Right kidney (tissue), 1 donor: Measurements from ENCODE around the gene ZNF28.
"Not testable (repeated sequence)": the region's sequence is repeated elsewhere in the genome, so short reads cannot be mapped to it uniquely, and the experiment has no call there.

Source experiments
- DNase-seq: peaks from one replicate; pipeline ENCODE4 v3.0.0-alpha.2; 2016

The ZNF28 gene

DNA sequence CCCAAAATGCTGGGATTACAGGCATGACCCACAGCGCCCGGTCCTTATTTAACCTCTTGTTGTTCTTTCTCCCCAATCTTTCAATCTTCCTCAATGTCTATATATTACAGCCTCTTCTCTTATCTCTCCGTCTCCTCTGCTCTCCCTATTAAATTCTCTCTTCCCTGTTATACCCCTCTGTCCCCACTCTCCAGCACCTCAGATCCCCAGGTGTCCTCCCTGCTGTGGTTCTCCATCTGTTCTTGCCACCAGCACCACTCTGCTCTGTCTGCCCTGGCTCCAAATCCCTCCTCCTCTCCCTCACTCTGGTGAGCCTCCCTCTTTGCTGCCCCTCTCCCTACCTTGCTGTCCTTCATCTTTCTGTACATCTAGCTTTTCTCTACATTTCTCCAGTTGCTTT, 35.9 kb downstream of the ZNF28 start:
- no peak for DNase-seq

DNA sequence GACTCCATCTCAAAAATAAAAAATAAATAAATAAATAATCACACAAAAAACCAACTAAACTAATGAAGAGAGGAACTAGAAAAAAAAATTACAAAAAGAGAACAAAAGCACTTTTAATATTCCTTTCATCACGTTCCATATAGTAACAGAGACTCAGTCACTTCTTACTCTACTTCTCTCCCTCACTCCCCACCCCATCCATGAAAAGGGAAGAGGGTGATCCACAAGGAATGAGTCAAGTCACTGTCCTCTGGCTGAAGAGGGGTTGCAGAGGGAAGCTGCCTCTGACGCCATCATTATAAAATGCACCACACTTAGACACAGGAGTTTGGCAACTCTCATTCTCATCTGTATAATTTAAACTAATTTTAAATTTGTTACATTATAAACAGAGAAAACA, 38.6 kb downstream of the ZNF28 start:
- not testable (repeated sequence) for DNase-seq

DNA sequence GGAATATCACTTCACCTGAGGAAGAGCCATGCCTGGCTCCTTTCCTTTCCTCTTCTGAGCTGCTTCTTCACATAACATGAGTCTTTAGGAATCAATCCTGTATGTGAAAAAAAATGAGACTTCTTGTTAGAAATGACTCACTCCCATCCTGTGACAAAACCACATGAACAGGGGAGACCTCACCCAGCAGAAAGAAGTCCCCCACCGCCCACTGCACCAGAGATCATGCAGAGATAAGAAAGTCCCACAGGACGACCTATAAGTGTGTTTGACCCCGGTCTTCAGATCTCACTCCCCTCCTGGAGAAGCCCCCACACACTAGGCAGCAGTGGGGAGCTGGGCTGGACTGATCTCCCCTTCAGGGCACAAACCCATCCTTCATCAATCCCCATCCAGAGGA, 42.6 kb downstream of the ZNF28 start:
- no peak for DNase-seq

GRCh38 chr19:52756447-52756846, 65.0 kb downstream of the ZNF28 start:
- DNase-seq, result not testable (repeated sequence)

DNA sequence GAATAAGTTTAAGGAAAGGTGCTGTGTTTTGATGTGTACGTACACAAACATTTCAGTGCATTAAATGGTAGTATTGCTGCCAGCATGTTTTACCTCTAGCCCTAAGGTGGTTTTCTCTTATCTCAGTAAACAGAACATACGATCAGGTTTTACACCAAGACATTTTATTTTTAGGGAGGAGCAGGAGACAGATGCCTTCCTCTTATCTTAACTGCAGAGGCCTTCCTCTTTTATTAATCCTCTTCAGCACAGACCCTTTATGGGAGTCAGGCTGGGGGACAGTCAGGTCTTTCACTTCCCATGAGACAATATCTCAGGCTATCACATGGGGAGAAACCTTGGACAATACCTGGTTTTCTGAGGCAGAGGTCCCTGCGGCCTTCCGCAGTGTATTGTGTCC, 71.7 kb downstream of the ZNF28 start:
- no peak for DNase-seq

DNA sequence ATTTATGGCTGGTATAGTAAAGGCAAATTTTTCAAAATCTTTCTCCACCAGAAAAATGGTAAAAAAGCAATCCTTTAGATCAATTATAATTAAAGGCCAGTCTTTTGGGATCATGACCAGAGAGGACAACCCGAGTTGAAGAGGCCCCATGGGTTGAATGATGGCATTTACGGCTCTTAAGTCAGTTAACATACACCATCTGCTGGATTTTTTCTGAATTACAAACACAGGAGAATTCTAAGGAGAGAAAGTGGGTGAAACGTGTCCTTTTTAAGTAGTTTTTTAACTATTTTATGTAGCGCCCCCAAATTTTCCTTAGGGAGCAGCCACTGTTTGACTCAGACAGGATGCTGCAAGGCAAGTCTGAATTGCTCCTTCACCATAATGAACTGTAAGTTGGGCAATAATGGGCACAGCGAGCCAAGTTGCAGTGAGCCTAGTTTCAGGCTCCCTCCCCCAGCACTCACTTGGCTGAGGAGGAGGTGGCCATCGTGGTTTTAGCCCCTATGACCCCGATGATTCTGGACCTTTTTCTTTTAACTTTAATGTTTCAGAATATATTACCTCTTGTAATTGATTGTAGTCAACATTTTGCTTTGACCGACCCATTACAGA, 73.0 kb downstream of the ZNF28 start:
- DNase-seq, result no peak
